Activated naive CD8-positive, alpha-beta T cell treated with anti-CD3 and anti-CD28 coated beads, Interleukin-2, amount 10 ng/mL, durations not matched to agents 7 days and 5 days (primary cell): Measurements from ENCODE around the gene MVD. TPM values are rescaled to one million over a fixed set of nuclear protein-coding genes. Genes with fewer than 3 reads are reported as not detected.
"Not testable (repeated sequence)": the region's sequence is repeated elsewhere in the genome, so short reads cannot be mapped to it uniquely, and the experiment has no call there.

Experiments used
- ATAC-seq: fragments of 150-1000 bp; cut with Tn5 transposase; one replicate; pipeline ENCODE4 v1.10.0; 2021; ENCODE audit warnings: low read depth, moderate library complexity
- POLR2A ChIA-PET: fragments of 350-600 bp; sonication (Branson Sonifier 250); formaldehyde crosslinking; loops from one replicate; lab custom pipeline; 2021; ENCODE audit warnings: antibody characterized with exemption; lab: Charles Lee
- DNase-seq: peaks from one replicate; pipeline ENCODE4 v3.0.0; 2021
- H3K27ac Mint-ChIP-seq: one replicate; pipeline ENCODE4 v1.8.0; 2022; ENCODE audit warnings: mild to moderate bottlenecking, mixed read lengths
- H3K27me3 Mint-ChIP-seq: one replicate; pipeline ENCODE4 v1.8.0; 2022; ENCODE audit warnings: mild to moderate bottlenecking, moderate library complexity, mixed read lengths
- H3K36me3 Mint-ChIP-seq: one replicate; pipeline ENCODE4 v1.8.0; 2021; ENCODE audit warnings: mild to moderate bottlenecking, mixed read lengths
- H3K4me1 Mint-ChIP-seq: one replicate; pipeline ENCODE4 v1.8.0; 2021; ENCODE audit warnings: mixed read lengths
- H3K4me3 Mint-ChIP-seq: one replicate; pipeline ENCODE4 v1.8.0; 2022; ENCODE audit warnings: mild to moderate bottlenecking, moderate library complexity, mixed read lengths
- H3K9me3 Mint-ChIP-seq: one replicate; pipeline ENCODE4 v1.8.0; 2021; ENCODE audit warnings: mixed read lengths
- total RNA-seq, 2 experiments: library from RNA; stranded (reverse); gene quantifications; one replicate each; pipeline ENCODE4 v1.2.3, GENCODE V29; 2021

The MVD gene
- total RNA-seq, 2 experiments from 2014 or later: 80.7 to 84.2 TPM

DNA sequence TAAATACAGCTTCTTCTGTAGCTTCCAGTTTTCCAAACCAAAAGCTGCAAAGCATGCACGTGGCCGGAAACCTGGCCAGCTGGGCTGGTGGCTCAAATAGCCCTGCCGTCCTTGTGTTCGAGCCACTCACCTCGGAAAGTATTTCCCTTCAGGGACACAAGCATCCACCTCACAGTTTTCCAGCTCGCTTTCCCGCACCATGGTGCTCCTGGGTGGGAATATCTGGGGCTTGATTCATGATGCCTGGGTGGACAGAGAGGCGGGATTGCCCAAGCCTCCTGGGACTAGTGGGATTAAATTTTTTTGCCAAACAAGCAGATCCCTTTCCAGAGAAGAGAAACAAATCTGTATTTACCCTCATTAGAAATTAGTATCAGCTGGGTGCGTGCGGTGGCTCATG, 7.1 kb upstream of the MVD start:
- no peaks in the 10 kb centered on the region for H3K9me3 Mint-ChIP-seq
- POLR2A ChIA-PET: interaction anchor here (0.5 kb wide), 1 partner anchor 133 kb away, joined by 4 read pairs; no protein-coding TSS in a partner anchor
- H3K4me3 Mint-ChIP-seq: no peak overlapping the region
- H3K36me3 Mint-ChIP-seq: peaks cover 8% of the 10 kb centered on the region
- H3K4me1 Mint-ChIP-seq: peaks cover 3% of the 10 kb centered on the region
- ATAC-seq: no peak
- no peak overlapping the region for H3K27ac Mint-ChIP-seq
- no peak for DNase-seq
- H3K27me3 Mint-ChIP-seq: no peaks in the 10 kb centered on the region

DNA sequence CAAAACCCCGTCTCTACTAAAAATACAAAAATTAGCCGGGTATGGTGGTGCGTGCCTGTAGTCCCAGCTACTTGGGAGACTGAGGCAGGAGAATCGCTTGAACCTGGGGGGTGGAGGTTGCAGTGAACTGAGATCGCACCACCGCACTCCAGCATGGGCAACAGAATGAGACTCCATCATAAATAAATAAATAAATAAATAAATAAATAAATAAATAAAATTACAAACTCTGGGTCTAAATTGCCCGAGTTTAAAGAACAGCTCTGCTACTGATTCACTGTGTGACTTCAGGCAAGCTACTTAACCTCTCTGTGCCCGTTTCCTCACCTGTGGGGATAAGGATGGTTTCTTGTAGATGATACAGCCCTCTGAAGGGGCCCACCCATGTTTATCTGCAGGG, 6.6 kb upstream of the MVD start:
- H3K27me3 Mint-ChIP-seq, H3K4me1 Mint-ChIP-seq, H3K9me3 Mint-ChIP-seq, POLR2A ChIA-PET, H3K27ac Mint-ChIP-seq, H3K36me3 Mint-ChIP-seq, DNase-seq, H3K4me3 Mint-ChIP-seq, ATAC-seq: not testable (repeated sequence)

DNA sequence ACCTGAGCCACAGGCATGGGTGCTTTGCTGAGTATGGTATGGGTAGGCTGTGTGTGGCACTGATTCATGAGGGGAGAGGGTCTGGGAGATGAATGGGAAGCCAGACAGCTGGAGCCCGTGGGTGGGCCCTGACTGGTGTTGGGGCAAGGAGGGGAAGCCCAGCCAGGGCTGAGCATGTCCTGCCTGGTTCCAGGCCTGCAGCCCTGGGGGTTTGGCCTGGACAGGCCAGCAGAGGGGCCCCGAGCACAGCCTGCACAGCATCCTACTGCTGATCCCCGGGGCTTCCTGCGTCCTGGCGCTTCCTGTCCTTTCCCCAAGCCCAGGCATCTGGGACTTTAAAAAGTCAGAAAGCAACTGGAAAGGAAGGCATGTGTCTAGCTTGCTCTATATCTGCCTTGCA, 4.6 kb upstream of the MVD start:
- DNase-seq (no peak), ATAC-seq (no peak)
- Mint-ChIP-seq H3K4me1 (peaks cover 8% of the 10 kb centered on the region), H3K36me3 (peaks cover 8% of the 10 kb centered on the region), H3K9me3 (no peaks in the 10 kb centered on the region), H3K4me3 (no peak overlapping the region), H3K27ac (no peak overlapping the region), H3K27me3 (no peaks in the 10 kb centered on the region)
- POLR2A ChIA-PET: no interaction called here

DNA sequence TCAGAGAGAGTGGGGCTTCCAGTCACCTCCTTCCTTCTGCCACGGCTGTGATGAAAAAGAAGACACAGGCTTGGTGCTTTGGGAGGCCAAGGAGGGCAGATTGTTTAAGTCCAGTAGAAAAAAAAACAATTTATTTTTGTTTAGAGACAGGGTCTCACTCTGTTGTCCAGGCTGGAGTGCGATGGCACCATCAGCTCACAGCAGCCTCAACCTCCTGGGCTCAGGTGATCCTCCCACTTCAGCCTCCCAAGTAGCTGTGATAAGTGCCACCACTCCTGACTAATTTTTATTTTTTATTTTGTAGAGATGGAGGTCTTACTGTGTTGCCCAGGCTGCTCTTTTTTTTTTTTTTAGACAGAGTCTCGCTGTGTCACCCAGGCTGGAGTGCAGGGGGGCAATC, 2.7 kb upstream of the MVD start:
- POLR2A ChIA-PET: interaction anchor here (0.7 to 3.5 kb wide), 3 partner anchors 14 to 37 kb away, joined by 3 to 32 read pairs (median 5); no protein-coding TSS in a partner anchor

DNA sequence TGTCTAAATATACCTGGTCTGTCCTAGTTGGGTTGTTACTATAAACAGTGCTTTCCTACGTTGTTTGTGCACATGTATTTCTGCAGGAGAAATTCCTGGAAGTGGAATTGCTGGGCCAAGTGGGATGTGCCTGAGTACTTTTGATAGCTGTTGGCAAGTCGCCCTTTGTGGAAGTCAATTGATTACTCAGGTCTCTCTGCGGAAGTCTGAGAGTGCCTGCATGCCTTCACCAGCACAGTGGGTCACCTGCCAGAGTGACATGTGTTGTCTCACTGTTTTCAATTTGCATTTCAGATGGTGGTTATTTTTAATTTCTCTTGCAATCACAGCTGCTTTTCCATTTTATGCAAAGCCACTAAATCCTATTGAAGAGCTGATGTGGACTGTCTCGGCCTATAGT, 2.3 kb upstream of the MVD start:
- no peak for DNase-seq
- no peak for ATAC-seq
- H3K27me3 Mint-ChIP-seq: no peaks in the 10 kb centered on the region
- peaks cover 8% of the 10 kb centered on the region for H3K36me3 Mint-ChIP-seq
- H3K4me3 Mint-ChIP-seq: peak overlapping the region; percentile 20
- H3K27ac Mint-ChIP-seq: no peak overlapping the region
- POLR2A ChIA-PET: interaction anchor here (0.7 to 3.5 kb wide), 6 partner anchors 15 to 37 kb away, joined by 3 to 32 read pairs (median 4); no protein-coding TSS in a partner anchor
- H3K9me3 Mint-ChIP-seq: no peaks in the 10 kb centered on the region
- H3K4me1 Mint-ChIP-seq: peaks cover 17% of the 10 kb centered on the region

More for the DNA sequence above, 2.7 kb upstream of the MVD start:
- H3K4me3 Mint-ChIP-seq: no peak overlapping the region
- H3K9me3 Mint-ChIP-seq: no peaks in the 10 kb centered on the region
- ATAC-seq: no peak
- peaks cover 17% of the 10 kb centered on the region for H3K4me1 Mint-ChIP-seq
- H3K27me3 Mint-ChIP-seq: no peaks in the 10 kb centered on the region
- DNase-seq: no peak
- H3K27ac Mint-ChIP-seq: no peak overlapping the region
- peaks cover 8% of the 10 kb centered on the region for H3K36me3 Mint-ChIP-seq

DNA sequence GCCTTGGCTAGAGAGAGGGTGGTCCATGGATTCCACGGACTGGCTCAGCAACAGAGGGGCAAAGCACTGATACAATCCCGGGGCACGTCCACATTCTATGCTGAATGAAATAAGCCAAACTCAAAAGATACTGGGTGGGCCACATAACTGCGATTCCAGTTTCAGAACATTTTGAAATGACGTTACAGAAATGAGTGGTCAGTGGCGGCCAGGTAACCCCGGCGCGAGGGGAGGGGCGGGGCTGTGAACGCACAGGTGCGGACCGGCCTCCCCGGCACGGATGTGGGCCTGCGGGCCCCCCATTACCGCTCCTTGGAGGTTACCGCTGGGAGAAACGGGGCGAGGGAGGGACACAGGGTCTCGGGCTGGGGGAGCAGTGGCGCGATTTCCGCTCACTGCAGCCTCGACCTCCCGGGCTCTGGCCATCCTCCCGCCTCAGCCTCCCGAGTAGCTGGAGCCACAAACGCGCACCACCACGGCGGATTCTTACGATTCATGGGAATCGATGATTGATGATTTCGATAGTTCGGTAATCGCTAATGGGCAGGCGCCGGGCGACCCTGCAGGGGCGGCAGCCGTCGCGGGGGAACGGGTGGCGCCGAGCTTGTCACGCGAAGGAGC, 559 bp downstream of the MVD start:
- peak overlapping the region; percentile 79 for H3K27ac Mint-ChIP-seq
- peaks cover 16% of the 10 kb centered on the region for H3K4me1 Mint-ChIP-seq
- H3K4me3 Mint-ChIP-seq: peak overlapping the region; percentile 97
- DNase-seq (peak; percentile 54), ATAC-seq (peak; percentile 0)
- no peaks in the 10 kb centered on the region for H3K9me3 Mint-ChIP-seq
- H3K36me3 Mint-ChIP-seq: peaks cover 3% of the 10 kb centered on the region
- POLR2A ChIA-PET: interaction anchor here (0.7 to 3.5 kb wide), 7 partner anchors 12 to 133 kb away, joined by 3 to 32 read pairs (median 4); partner anchors contain the start of gene CYBA
- H3K27me3 Mint-ChIP-seq: no peaks in the 10 kb centered on the region

DNA sequence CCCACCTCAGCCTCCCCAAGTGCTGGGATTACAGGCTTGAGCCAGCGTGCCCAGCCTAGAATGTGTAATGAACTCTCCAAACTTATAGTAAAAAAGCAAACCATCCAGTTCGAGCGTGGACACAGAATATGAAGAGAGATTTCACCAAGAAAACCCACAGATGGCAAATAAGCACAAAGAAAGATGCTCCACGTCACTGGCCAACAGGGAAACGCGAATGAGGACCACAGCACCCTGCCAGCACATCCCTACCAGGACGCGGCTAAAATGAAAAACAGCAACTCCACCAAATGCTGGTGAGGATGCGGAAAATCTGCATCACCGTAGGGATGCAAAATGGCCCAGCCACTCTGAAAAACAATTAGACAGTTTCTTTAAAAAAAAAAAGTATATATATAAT, 1.4 kb downstream of the MVD start:
- POLR2A ChIA-PET: interaction anchor here (2.1 kb wide), 1 partner anchor 11 kb away, joined by 15 read pairs; the partner anchor contains the start of gene CYBA
- H3K4me1 Mint-ChIP-seq: peaks cover 16% of the 10 kb centered on the region
- H3K9me3 Mint-ChIP-seq: no peaks in the 10 kb centered on the region
- DNase-seq (no peak), ATAC-seq (no peak)
- peak overlapping the region; percentile 40 for H3K4me3 Mint-ChIP-seq
- peaks cover 3% of the 10 kb centered on the region for H3K36me3 Mint-ChIP-seq
- no peaks in the 10 kb centered on the region for H3K27me3 Mint-ChIP-seq
- H3K27ac Mint-ChIP-seq: no peak overlapping the region

DNA sequence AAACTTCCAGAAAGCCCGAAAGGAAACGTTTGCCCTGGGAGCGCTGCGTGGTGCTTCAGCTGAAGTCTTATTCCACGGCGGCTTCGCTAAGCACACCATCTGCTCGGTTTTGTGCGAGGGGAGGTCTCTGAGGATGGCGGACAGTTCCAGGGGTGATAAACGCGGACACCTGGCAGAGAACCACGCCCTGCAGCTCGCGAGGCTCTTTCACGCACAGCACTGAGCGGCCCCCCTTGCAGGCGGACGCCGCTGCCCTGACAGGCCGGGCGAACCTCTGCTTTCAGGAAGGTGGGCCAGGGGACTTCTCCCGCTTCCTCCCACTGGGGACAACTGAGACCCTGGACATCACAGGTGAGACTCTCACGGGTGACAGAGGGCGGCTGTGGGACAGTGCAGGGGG, 3.7 kb downstream of the MVD start:
- Mint-ChIP-seq H3K27ac (no peak overlapping the region), H3K27me3 (no peaks in the 10 kb centered on the region), H3K36me3 (peaks cover 1% of the 10 kb centered on the region), H3K9me3 (no peaks in the 10 kb centered on the region), H3K4me1 (peaks cover 12% of the 10 kb centered on the region), H3K4me3 (no peak overlapping the region)
- POLR2A ChIA-PET: interaction anchor here (0.7 kb wide), 1 partner anchor 43 kb away, joined by 3 read pairs; no protein-coding TSS in a partner anchor
- no peak for ATAC-seq
- DNase-seq: no peak

DNA sequence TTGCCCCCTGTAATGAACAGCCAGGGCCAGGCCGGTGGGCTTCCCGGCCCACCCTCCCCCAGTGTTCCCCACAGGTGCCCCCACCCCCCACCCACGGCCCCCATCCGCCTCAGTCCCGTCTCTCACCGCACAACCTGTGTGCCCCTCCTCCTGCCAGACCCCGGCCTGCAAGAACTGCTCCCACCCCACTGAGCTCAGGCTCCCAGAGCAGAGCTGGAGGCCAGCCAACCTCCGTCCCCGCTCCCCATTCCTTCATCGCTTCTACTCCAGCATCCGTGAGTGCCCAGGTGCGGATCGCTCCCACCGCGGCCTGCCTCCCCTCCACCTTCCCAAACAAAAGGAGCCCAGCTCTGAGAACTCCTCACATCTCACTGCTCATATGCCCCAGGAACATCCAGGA, 4.2 kb downstream of the MVD start:
- no peak overlapping the region for H3K27ac Mint-ChIP-seq
- no peak overlapping the region for H3K4me3 Mint-ChIP-seq
- DNase-seq (no peak), ATAC-seq (no peak)
- no peaks in the 10 kb centered on the region for H3K27me3 Mint-ChIP-seq
- peaks cover 1% of the 10 kb centered on the region for H3K36me3 Mint-ChIP-seq
- POLR2A ChIA-PET: no interaction called here
- no peaks in the 10 kb centered on the region for H3K9me3 Mint-ChIP-seq
- H3K4me1 Mint-ChIP-seq: peaks cover 9% of the 10 kb centered on the region

DNA sequence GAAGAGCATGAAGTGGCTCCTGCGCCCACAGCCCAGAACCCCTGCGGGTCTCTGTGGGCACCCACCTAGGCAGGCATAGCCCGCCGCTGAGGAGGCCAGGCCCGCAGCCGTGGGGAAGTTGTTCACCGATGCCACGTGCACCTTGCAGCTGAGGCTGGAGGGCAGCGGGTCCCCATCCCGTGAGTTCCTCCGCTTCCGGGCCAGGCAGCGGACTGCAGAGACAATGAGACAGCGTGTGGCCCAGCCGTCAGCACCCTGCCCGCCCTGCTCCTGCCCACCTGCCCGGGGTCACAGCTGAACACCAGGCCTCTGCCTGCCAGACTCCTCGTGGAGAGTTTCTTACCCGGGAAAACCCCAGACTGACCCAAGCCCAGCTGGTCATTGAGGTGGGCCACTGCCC, 5.5 kb downstream of the MVD start:
- POLR2A ChIA-PET: no interaction called here
- Mint-ChIP-seq H3K9me3 (no peaks in the 10 kb centered on the region), H3K4me1 (peaks cover 9% of the 10 kb centered on the region)

DNA sequence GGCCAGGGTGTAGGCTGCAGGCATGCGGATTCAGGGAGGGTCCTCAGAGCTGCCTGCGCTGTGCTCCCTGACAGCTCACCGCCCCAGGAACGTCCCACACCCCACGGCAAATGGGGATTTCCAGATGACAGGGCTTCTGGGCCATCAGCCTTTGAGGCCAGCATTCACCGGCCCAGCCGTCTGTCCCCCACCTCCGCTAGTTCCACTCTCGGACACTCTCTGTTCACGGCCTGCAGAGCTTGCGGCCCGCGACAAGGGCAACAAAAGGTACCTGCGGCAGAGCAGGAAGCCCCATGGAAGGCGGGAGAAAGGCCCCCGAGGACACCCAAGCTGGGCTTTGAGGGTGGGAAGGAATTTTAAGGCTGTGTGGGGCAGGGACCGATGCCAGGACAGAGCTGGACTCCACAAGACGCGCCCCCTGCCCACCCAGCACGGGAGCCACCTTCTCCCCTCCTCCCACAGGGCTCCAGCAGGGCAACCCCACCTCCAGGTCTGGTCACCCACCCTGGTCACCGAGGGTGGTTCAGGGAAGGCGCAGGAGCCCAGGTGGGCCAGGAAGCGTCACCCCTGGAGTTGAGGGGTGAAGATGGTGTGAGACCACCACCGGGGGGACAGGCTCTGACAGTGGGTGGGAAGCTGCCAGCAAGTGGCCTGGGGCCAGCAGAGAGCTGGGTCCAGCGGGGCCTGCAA, 6.5 kb downstream of the MVD start:
- H3K27ac Mint-ChIP-seq: no peak overlapping the region
- POLR2A ChIA-PET: no interaction called here
- peaks cover 5% of the 10 kb centered on the region for H3K4me1 Mint-ChIP-seq
- peaks cover 1% of the 10 kb centered on the region for H3K36me3 Mint-ChIP-seq
- no peak overlapping the region for H3K4me3 Mint-ChIP-seq
- ATAC-seq: no peak
- no peak for DNase-seq
- no peaks in the 10 kb centered on the region for H3K9me3 Mint-ChIP-seq
- no peaks in the 10 kb centered on the region for H3K27me3 Mint-ChIP-seq

More for the DNA sequence above, 5.5 kb downstream of the MVD start:
- Mint-ChIP-seq H3K36me3 (peaks cover 1% of the 10 kb centered on the region), H3K27ac (no peak overlapping the region), H3K27me3 (no peaks in the 10 kb centered on the region), H3K4me3 (no peak overlapping the region)
- ATAC-seq: no peak
- no peak for DNase-seq

DNA sequence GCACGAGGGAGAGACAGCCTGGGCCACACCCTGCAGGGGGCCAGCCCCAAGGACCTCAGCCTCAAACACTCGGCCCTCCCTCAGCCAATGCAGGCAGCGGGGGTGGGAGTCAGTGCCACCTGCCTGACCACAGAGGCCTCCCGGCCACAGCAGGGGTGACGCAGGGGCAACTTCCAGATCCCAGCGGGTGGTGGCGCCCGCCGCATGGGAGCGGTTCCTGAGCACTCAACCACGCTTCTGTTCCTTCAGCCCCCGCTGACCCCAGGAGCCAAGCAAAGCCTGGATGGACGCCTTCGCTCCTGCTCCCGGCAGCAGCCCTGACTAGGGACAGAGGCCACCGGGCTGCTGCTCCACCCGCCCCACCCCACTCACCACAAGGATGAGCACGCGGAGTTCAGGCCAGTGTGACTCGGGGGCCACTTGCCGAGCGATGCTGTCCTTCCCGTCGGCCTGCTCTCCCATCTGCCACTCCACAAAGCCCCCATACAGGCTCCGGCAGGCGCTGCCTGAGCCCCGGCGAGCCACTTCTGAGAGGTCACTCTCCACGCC, 7.1 kb downstream of the MVD start:
- Mint-ChIP-seq H3K4me3 (no peak overlapping the region), H3K27ac (no peak overlapping the region), H3K36me3 (peaks cover 1% of the 10 kb centered on the region), H3K4me1 (peaks cover 3% of the 10 kb centered on the region), H3K27me3 (no peaks in the 10 kb centered on the region), H3K9me3 (no peaks in the 10 kb centered on the region)
- POLR2A ChIA-PET: no interaction called here
- DNase-seq (no peak), ATAC-seq (no peak)

DNA sequence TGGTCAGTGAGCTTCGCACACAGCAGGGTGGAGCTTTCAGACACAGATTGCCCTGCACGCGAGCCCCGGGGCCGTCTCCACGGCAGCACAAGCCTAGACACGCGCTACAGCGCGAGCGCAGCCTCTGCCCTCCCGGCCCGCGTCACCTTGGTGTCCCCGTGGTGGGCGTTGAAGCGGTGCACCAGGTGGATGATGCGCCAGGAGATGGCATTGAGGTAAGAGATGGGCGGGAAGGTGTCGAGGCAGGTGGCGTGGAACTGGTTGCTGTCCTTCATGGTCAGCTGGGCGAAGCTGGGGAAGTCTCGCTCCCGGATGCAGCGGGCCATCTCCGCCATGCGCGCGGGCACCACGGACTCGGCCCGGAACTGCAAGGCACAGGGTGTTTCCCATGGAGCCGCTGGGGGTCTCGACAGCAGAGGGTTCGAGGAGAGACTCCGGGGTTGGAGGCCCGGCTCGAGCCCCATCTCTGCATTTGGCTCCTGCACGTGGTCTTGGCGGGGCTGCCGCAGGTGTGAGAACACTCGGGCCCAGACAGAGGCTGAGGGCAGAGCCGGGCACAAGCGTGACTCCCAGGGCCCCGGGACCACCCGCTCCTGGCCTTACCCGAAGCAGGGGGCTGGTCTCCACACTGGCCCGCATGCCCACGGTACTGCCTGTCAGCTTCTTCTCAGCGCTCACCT, 7.7 kb downstream of the MVD start:
- no peak for DNase-seq
- no peaks in the 10 kb centered on the region for H3K27me3 Mint-ChIP-seq
- H3K4me1 Mint-ChIP-seq: peaks cover 3% of the 10 kb centered on the region
- ATAC-seq: no peak
- POLR2A ChIA-PET: no interaction called here
- no peak overlapping the region for H3K4me3 Mint-ChIP-seq
- H3K27ac Mint-ChIP-seq: peak overlapping the region; percentile 46
- H3K36me3 Mint-ChIP-seq: peaks cover 2% of the 10 kb centered on the region
- no peaks in the 10 kb centered on the region for H3K9me3 Mint-ChIP-seq
